Pancreas (tissue), 10 donors: Measurements from ENCODE around the gene TRIM17. TPM values are rescaled to one million over a fixed set of nuclear protein-coding genes. Genes with fewer than 3 reads are reported as not detected.
"Not testable (repeated sequence)": the region's sequence is repeated elsewhere in the genome, so short reads cannot be mapped to it uniquely, and the experiment has no call there.

ENCODE experiments used
- ATAC-seq, 4 donors: fragments of 200-7000 bp; cut with Tn5 transposase; one replicate each; pipeline versions ENCODE4 v1.8.0 to v1.9.1; 2020; ENCODE audit warnings: mild to moderate bottlenecking in 4 of 4, moderate library complexity in 4 of 4
- DNase-seq, 6 donors: peaks; one replicate each; pipeline ENCODE4 v3.0.0-alpha.2; 2020
- FAIRE-seq: peaks from 2 replicates; lab custom pipeline; 2012; peaks lifted over from hg19 to GRCh38; lab: Jason Lieb, UNC
- H3K27ac ChIP-seq, 4 donors: fragments of 200-600 bp; sonication (generic); 1 replicate in 3 of 4; 2 replicates in 1 of 4; pipeline versions ENCODE4 v1.5.0 to v1.8.0; 2020
- H3K27me3 ChIP-seq, 4 donors: fragments of 200-600 bp; one replicate each; pipeline ENCODE4 v1.8.0; 2021
- H3K36me3 ChIP-seq, 3 donors: fragments of 200-600 bp; sonication (generic) in 1 of 3; one replicate each; pipeline versions ENCODE4 v1.5.0 to v1.8.0; 2020 to 2021
- H3K4me1 ChIP-seq, 3 donors: fragments of 200-600 bp; one replicate each; pipeline ENCODE4 v1.8.0; 2021
- H3K4me3 ChIP-seq, 4 donors: fragments of 200-600 bp; sonication (generic) in 2 of 4; one replicate each; pipeline versions ENCODE4 v1.5.0 to v1.8.0; 2020 to 2021
- H3K9me3 ChIP-seq, 4 donors: fragments of 200-600 bp; one replicate each; pipeline ENCODE4 v1.8.0; 2021
- CTCF ChIP-seq, 4 donors: fragments of 200-600 bp; sonication (generic) in 3 of 4; IDR thresholded peaks; one replicate each; pipeline versions ENCODE4 v1.5.0 to v1.8.0; 2021; ENCODE audit warnings: antibody characterized with exemption in 4 of 4
- WGBS, 2 donors: extraction: QIAGEN DNeasy Blood & Tissue Kit; methylation state at CpG; one replicate each; pipeline ENCODE4 v1.1.7; 2013; 5-methylcytosine and 5-hydroxymethylcytosine counted together
- intact Hi-C, 3 donors: fragments of 100-400 bp; cut with DNase I; formaldehyde crosslinking; loops; one replicate each; pipeline versions ENCODE4 v1.11.1 to v1.14.2; 2022
- polyA plus RNA-seq, 2 donors: library from polyadenylated mRNA; stranded (reverse); fragments of 200-250 nt; gene quantifications; one replicate each; pipeline ENCODE4 v1.2.3, GENCODE V29; 2013
- total RNA-seq, 6 donors: library from RNA; stranded (reverse); fragmentation: NEBNext Ultra II Directional in 4 of 6; extraction: Animal tissue kit (Norgen Biotek cat#: 25700) in 4 of 6; gene quantifications; one replicate each; pipeline versions ENCODE4 v1.2.1 to v1.2.4, GENCODE V29; 2021 to 2023
- donor health status: healthy with polysubstance abuse.
- donor health status: DM: no; HTN: no; CAD: no; lungs with moderate emphysema.
- donor health status: DM: no; HTN: no; CAD: no.
- donor health status: control.
- donor health status: control.
- donor health status: Bipolar disorder and iron deficiency.
- donor health status: DM: yes; HTN: yes; CAD: no.
- donor health status: DM: no; HTN: no; CAD: no.
- donor health status: DM: no; HTN: no; CAD: no.
- donor health status: DM: yes; HTN: yes; CAD: no.

The TRIM17 gene
- total and polyA plus RNA-seq, 8 donors: 0.14 to 2.4 (median 0.38) TPM; not detected in 1

- Histone ChIP-seq H3K36me3 (no peaks in the 10 kb centered on the region), H3K27me3 (no peaks in the 10 kb centered on the region), H3K4me1 (no peaks in the 10 kb centered on the region), H3K27ac (no peak overlapping the region), H3K9me3 (no peaks in the 10 kb centered on the region), H3K4me3 (no peak overlapping the region)
- intact Hi-C loops: no loop called here
- TF ChIP-seq CTCF (IDR thresholded peaks at IDR 0.05): no peak
- no peak for ATAC-seq
- FAIRE-seq: no peak
- no peak for DNase-seq
- 77 to 79% methylated on average over 4 of the region's 4 CpGs for WGBS, 2 donors
These were observed 18.0 kb upstream of the TRIM17 start for GRCh38 chr1:228434689-228435088.

- not testable (repeated sequence) for FAIRE-seq
- WGBS, 2 donors: 55 to 60% methylated on average over 7 of the region's 7 CpGs
These were observed 16.8 kb upstream of the TRIM17 start for GRCh38 chr1:228433337-228434053.

GRCh38 chr1:228430243-228430642 is 13.6 kb upstream of the TRIM17 start:
- no peaks in the 10 kb centered on the region for H3K36me3 ChIP-seq
- WGBS, 2 donors: 49 to 61% methylated on average over 6 of the region's 6 CpGs
- H3K4me3 ChIP-seq: no peak overlapping the region
- DNase-seq (no peak), FAIRE-seq (no peak), ATAC-seq (no peak)
- no peak overlapping the region for H3K27ac ChIP-seq
- no peaks in the 10 kb centered on the region for H3K27me3 ChIP-seq
- no peak for TF ChIP-seq CTCF (IDR thresholded peaks at IDR 0.05)
- no peaks in the 10 kb centered on the region for H3K4me1 ChIP-seq
- intact Hi-C loops: no loop called here
- H3K9me3 ChIP-seq: no peaks in the 10 kb centered on the region

More at GRCh38 chr1:228433337-228434053, 16.8 kb upstream of the TRIM17 start:
- H3K27me3 ChIP-seq, H3K9me3 ChIP-seq, ATAC-seq, H3K4me1 ChIP-seq, H3K36me3 ChIP-seq, H3K27ac ChIP-seq, intact Hi-C loops, H3K4me3 ChIP-seq, DNase-seq: not testable (repeated sequence)

GRCh38 chr1:228429698-228430097 is 13.0 kb upstream of the TRIM17 start:
- ATAC-seq: no peak
- H3K27me3 ChIP-seq: no peaks in the 10 kb centered on the region
- H3K4me3 ChIP-seq: no peak overlapping the region
- no peak for FAIRE-seq
- H3K27ac ChIP-seq: no peak overlapping the region
- WGBS, 2 donors: 54 to 62% methylated on average over 9 of the region's 9 CpGs
- intact Hi-C loops: no loop called here
- no peaks in the 10 kb centered on the region for H3K9me3 ChIP-seq
- TF ChIP-seq CTCF (IDR thresholded peaks at IDR 0.05): no peak
- H3K4me1 ChIP-seq: no peaks in the 10 kb centered on the region
- no peaks in the 10 kb centered on the region for H3K36me3 ChIP-seq
- no peak for DNase-seq

GRCh38 chr1:228429007-228429406 is 12.3 kb upstream of the TRIM17 start:
- no peaks in the 10 kb centered on the region for H3K9me3 ChIP-seq
- FAIRE-seq (no peak), ATAC-seq (no peak), DNase-seq (no peak)
- no peaks in the 10 kb centered on the region for H3K36me3 ChIP-seq
- intact Hi-C loops: no loop called here
- 42 to 49% methylated on average over 8 of the region's 8 CpGs for WGBS, 2 donors
- H3K4me3 ChIP-seq: no peak overlapping the region
- no peaks in the 10 kb centered on the region for H3K4me1 ChIP-seq
- no peak overlapping the region for H3K27ac ChIP-seq
- TF ChIP-seq CTCF (IDR thresholded peaks at IDR 0.05): no peak
- H3K27me3 ChIP-seq: no peaks in the 10 kb centered on the region
